AG10803 (cell line): ENCODE results near the gene CHD3.

Experiments used
- DNase-seq: peaks from one replicate; pipeline ENCODE4 v3.0.0; 2010; ENCODE audit warnings: low read depth
- H3K4me3 ChIP-seq: 2 replicates; pipeline ENCODE4 v1.5.1; 2011; ENCODE audit warnings: mild to moderate bottlenecking, low read length, control low read depth
- TF ChIP-seq, protein P1 (sequence below): conservative IDR thresholded peaks from 2 replicates; pipeline ENCODE4 v1.5.1; 2011; ENCODE audit warnings: mild to moderate bottlenecking, low read length, control low read depth, inconsistent platforms

Gene CHD3

DNA sequence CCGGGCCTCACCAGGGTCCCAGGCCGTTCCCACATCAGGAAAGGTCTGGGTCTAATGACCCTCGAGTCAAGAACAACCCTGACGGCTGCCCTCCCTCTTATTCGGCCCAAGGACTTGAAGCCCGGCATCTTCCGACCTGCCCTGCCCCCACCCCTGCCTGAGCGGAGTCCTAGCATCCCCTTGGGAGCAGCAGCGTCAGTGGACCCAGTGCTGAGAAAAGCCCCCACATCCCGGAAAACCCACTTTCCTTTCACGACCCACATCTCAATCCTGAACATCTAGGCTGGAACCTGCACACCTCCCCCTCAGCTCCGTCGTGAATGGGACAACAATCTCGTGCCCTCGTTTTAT lies 33.0 kb upstream of the CHD3 start:
- peak overlapping the region; percentile 91 for H3K4me3 ChIP-seq
- TF ChIP-seq, protein P1, sequence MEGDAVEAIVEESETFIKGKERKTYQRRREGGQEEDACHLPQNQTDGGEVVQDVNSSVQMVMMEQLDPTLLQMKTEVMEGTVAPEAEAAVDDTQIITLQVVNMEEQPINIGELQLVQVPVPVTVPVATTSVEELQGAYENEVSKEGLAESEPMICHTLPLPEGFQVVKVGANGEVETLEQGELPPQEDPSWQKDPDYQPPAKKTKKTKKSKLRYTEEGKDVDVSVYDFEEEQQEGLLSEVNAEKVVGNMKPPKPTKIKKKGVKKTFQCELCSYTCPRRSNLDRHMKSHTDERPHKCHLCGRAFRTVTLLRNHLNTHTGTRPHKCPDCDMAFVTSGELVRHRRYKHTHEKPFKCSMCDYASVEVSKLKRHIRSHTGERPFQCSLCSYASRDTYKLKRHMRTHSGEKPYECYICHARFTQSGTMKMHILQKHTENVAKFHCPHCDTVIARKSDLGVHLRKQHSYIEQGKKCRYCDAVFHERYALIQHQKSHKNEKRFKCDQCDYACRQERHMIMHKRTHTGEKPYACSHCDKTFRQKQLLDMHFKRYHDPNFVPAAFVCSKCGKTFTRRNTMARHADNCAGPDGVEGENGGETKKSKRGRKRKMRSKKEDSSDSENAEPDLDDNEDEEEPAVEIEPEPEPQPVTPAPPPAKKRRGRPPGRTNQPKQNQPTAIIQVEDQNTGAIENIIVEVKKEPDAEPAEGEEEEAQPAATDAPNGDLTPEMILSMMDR = no peak
- DNase-seq = no peak

DNA sequence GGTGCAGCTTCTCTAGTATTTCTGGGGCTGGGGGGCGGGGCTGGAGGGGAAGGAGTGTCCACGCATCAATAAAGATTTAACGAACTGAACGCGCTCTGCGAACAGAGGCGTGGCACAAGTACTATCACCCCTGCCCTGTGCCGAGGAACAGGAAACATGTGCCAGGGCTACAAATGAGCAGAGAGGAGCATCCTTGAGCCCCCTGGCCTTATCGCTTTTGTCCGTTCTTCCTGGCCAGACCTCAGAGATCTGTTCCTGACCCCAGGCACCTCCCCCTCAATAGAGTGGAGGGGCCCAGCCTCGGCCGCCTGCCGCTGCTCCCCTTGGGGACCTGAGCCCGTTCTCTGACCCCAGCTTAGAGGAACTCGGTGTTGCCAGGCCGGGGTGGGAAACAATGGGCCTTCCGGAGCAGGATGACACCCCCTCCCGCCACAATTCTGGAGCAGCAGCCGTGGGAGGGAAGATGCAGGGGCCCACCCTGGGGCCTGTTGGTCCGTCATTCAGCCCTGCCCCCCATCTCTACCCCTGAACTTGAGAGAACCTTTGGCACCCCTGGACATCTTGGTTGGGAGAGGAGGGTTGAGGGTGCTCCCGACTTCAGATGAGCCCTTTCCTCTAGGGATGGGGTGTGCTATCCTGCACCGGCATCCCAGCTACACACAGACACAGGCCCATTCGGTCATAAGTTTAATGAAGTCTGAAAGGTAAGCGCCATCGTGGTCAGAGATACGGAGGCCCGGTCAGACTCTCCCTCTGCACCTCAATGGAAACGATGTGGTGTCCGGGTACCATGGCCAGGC lies 32.4 kb upstream of the CHD3 start:
- DNase-seq = peak; percentile 20
- peak overlapping the region; percentile 91 for H3K4me3 ChIP-seq
- TF ChIP-seq, protein P1 = no peak

DNA sequence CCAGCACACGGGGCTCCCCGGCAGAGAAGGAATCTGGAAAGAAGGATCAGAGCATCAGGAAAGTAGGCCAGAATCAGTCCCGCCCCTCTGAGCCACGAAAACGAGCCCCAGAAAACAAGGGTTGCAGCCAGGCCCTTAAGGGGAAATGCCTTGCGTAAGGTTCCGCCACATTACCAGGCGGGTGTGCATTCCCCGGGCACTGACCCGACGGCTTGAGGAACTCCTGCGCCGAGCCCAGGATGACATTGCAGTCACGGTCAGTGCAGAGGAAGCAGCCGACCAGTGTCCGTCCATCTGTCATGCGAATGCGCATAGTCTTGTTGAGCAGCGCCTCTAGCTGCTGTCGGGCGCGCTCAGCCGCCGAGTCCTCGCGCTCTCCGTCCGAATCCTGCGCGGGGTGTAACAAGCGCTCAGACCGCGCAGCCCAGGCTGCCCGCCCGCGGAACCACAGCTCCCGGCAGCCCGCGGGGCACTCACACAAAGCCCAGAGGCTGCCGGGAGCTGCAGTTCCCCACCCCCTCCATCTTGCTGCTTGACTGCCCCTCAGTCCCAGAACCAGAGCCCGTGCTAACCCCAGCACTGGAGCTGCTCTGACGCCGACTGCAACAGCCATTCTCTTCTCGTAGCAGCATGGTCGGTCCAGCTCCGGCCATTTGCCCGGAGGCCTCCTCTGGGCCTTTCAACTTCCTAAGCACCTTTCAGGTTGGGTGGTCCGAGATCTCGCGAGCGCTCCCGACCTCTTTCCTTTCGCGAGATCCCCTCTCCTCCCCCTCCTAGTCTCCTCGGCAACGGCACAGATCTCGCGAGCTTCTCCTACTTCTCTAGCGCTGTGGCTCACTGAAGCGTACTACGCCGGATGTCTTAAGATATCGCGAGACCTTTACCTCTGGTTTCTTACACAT lies 31.5 kb upstream of the CHD3 start, which contains the start of gene NAA38:
NAA38 (minus strand) TSS at position 749 of the 902 bp plus-strand sequence; CDS start at position 653, 96 bp downstream.
- TF ChIP-seq, protein P1 = peak; percentile 43
- peak within 1 kb of the TSS; percentile 91 for H3K4me3 ChIP-seq
- peak; percentile 100 for DNase-seq

DNA sequence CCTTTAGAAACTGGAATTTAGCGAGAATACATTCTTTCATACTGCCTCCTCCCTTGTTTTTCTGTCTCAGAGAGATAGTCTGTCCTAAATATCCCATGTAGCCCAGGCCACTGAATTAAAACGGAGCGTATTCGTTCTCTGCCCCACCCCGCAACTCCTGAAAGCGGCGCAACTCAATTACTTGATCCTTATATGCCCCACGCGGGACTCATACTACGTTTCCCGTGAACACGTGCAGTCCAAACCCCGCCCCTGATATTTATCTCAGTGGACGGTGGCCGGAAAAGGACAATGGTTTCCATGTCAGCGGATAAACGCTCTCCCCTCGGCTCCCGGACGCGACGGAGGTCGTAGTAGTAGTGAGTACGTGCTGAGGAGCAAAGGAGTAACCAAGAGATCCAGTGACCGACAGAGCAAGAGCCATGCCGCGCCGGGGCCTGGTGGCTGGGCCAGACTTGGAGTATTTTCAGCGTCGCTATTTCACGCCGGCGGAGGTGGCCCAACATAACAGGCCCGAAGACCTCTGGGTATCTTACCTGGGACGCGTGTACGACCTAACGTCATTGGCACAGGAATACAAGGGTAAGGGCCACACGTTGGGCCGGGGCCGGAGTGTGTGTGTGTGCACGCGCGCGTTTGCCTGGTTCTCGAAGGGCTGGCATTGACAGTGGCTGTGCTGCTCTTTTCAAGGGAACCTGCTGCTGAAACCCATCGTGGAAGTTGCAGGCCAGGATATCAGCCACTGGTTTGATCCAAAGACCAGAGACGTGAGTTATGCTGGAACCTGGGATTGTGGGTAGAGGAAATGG lies 30.7 kb upstream of the CHD3 start, which contains the start of gene CYB5D1:
CYB5D1 (plus strand) TSS at position 291 of the 809 bp plus-strand sequence; CDS start at position 423, 132 bp downstream.
- TF ChIP-seq, protein P1 = no peak
- DNase-seq = peak; percentile 93

DNA sequence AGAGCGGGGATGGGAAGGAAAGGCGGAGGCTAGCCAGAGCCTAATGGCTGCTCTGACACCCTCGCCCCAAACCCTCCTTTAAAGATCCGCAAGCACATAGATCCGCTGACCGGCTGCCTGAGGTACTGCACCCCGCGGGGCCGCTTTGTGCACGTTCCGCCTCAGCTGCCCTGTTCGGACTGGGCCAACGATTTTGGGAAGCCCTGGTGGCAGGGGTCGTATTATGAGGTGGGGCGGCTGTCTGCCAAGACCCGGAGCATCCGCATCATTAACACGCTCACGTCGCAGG lies 30.1 kb upstream of the CHD3 start:
- TF ChIP-seq, protein P1 = peak; percentile 56
- H3K4me3 ChIP-seq = peak overlapping the region; percentile 91
- DNase-seq = peak; percentile 58

More for the DNA sequence above, 30.7 kb upstream of the CHD3 start, which contains the start of gene CYB5D1:
- H3K4me3 ChIP-seq = peak within 1 kb of the TSS; percentile 91

DNA sequence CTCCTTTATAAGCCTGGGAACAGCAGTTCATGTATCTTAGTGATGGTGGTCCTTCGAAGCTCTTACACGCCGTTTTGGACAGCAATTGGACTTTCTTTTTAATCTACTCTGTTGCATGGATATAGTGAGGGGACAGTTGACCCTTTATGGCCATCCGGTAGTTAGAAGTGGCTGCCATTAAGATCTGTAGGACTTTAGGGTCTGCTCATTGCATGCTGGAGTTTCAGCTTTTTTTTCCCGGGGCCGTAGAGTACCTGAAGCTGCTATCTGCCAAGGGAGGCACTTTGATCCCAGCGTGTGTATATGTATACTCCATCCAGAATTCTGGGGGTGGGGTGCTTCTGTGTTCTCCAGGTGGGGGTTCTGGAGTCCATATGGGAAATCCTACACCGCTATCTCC lies 29.6 kb upstream of the CHD3 start:
- DNase-seq = no peak
- peak overlapping the region; percentile 91 for H3K4me3 ChIP-seq
- TF ChIP-seq, protein P1 = no peak
